Measurements from ENCODE around the gene PTPRD.

Gene PTPRD

DNA sequence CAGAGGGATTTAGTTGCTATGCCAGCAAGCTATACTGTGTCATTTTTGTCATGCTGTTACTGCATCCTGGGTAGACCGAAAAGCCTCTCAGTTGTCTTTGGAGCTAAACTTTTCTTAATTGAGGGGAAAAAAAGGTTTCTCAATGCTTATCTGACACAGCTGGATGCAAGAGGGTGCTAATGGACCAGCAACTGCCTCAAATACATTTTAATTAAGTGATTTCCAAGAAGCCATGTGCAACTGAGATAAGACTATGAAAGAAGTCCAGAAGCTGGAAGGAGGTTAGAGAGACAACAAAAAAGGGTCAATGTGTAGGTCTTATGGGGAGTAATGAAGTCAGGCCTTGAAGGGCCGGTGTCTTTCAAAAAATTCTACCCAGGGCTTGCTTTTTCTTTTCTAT is 2347.5 kb downstream of the PTPRD start:
- Histone ChIP-seq H4K20me1 (ENCODE audit: low read depth, low read length) (no peaks in the 10 kb centered on the region), H3K27ac (ENCODE audit: low read depth, low read length) (no peak overlapping the region), H2AFZ (ENCODE audit: low read depth, low read length, severe bottlenecking) (no peak overlapping the region), H3K9me3 (ENCODE audit: insufficient read depth, low read length) (no peaks in the 10 kb centered on the region), H3K9me2 (replicated peaks; ENCODE audit: insufficient read depth, low read length) (no peaks in the 10 kb centered on the region), H3K36me3 (ENCODE audit: low read length) (no peaks in the 10 kb centered on the region), H3F3A (ENCODE audit: insufficient read depth) (no peaks in the 10 kb centered on the region), H3K27me3 (ENCODE audit: low read length) (no peaks in the 10 kb centered on the region), H3K79me2 (ENCODE audit: insufficient read depth, low read length) (no peaks in the 10 kb centered on the region), H3K4me3 (ENCODE audit: insufficient read depth, low read length, poor library complexity, severe bottlenecking) (no peak overlapping the region), H3K9ac (ENCODE audit: low read length) (no peak overlapping the region), H3K4me2 (ENCODE audit: low read depth, low read length, poor library complexity, severe bottlenecking) (no peak overlapping the region)
- TF ChIP-seq, protein P1, sequence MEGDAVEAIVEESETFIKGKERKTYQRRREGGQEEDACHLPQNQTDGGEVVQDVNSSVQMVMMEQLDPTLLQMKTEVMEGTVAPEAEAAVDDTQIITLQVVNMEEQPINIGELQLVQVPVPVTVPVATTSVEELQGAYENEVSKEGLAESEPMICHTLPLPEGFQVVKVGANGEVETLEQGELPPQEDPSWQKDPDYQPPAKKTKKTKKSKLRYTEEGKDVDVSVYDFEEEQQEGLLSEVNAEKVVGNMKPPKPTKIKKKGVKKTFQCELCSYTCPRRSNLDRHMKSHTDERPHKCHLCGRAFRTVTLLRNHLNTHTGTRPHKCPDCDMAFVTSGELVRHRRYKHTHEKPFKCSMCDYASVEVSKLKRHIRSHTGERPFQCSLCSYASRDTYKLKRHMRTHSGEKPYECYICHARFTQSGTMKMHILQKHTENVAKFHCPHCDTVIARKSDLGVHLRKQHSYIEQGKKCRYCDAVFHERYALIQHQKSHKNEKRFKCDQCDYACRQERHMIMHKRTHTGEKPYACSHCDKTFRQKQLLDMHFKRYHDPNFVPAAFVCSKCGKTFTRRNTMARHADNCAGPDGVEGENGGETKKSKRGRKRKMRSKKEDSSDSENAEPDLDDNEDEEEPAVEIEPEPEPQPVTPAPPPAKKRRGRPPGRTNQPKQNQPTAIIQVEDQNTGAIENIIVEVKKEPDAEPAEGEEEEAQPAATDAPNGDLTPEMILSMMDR (IDR thresholded peaks at IDR 0.05; ENCODE audit: insufficient read depth, low read length, poor library complexity, severe bottlenecking) = no peak
- TF ChIP-seq EZH2phosphoT487 (conservative IDR thresholded peaks at IDR 0.05; ENCODE audit: low read length) = no peak
